Astrocyte (in vitro differentiated cells and primary cell): ENCODE results near the gene SMTNL1.

Experiments used
- EZH2 ChIP-seq: IDR thresholded peaks from 2 replicates; pipeline ENCODE4 v1.6.1; 2012; ENCODE audit warnings: mild to moderate bottlenecking, low read length, inconsistent platforms; ENCODE audit not compliant: insufficient read depth
- TF ChIP-seq, protein P1 (sequence below): IDR thresholded peaks from 2 replicates; pipeline ENCODE4 v1.5.1; 2011; ENCODE audit warnings: low read depth, mild to moderate bottlenecking, inconsistent platforms, low read length, moderate library complexity; ENCODE audit not compliant: insufficient read depth

GRCh38 chr11:57513452-57513795, 24.0 kb upstream of the SMTNL1 start:
- TF ChIP-seq, protein P1, sequence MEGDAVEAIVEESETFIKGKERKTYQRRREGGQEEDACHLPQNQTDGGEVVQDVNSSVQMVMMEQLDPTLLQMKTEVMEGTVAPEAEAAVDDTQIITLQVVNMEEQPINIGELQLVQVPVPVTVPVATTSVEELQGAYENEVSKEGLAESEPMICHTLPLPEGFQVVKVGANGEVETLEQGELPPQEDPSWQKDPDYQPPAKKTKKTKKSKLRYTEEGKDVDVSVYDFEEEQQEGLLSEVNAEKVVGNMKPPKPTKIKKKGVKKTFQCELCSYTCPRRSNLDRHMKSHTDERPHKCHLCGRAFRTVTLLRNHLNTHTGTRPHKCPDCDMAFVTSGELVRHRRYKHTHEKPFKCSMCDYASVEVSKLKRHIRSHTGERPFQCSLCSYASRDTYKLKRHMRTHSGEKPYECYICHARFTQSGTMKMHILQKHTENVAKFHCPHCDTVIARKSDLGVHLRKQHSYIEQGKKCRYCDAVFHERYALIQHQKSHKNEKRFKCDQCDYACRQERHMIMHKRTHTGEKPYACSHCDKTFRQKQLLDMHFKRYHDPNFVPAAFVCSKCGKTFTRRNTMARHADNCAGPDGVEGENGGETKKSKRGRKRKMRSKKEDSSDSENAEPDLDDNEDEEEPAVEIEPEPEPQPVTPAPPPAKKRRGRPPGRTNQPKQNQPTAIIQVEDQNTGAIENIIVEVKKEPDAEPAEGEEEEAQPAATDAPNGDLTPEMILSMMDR: no peak
- no peak for TF ChIP-seq EZH2
